Testis (tissue), 2 donors: ENCODE results near the gene PIP5K1C.

Experiments used
- POLR2A ChIP-seq: fragments of 450-650 bp; IDR thresholded peaks from one replicate; pipeline ENCODE4 v1.6.1; 2017; ENCODE audit warnings: antibody characterized with exemption, mild to moderate bottlenecking, moderate library complexity
- TF ChIP-seq, protein P1 (sequence below), 3 experiments: fragments of 450-650 bp in 2 of 3; fragments of 200-600 bp in 1 of 3; sonication (generic) in 1 of 3; IDR thresholded peaks; one replicate each; pipeline ENCODE4 v1.5.1; 2016 to 2019; ENCODE audit warnings: antibody characterized with exemption in 3 of 3, mild to moderate bottlenecking in 2 of 3, moderate library complexity in 1 of 3

- TF ChIP-seq POLR2A: no peak
- TF ChIP-seq, protein P1, sequence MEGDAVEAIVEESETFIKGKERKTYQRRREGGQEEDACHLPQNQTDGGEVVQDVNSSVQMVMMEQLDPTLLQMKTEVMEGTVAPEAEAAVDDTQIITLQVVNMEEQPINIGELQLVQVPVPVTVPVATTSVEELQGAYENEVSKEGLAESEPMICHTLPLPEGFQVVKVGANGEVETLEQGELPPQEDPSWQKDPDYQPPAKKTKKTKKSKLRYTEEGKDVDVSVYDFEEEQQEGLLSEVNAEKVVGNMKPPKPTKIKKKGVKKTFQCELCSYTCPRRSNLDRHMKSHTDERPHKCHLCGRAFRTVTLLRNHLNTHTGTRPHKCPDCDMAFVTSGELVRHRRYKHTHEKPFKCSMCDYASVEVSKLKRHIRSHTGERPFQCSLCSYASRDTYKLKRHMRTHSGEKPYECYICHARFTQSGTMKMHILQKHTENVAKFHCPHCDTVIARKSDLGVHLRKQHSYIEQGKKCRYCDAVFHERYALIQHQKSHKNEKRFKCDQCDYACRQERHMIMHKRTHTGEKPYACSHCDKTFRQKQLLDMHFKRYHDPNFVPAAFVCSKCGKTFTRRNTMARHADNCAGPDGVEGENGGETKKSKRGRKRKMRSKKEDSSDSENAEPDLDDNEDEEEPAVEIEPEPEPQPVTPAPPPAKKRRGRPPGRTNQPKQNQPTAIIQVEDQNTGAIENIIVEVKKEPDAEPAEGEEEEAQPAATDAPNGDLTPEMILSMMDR (IDR thresholded peaks at IDR 0.05): no peak
Observed at GRCh38 chr19:3725640-3726310, 25.5 kb upstream of the PIP5K1C start.
